Fibroblast of villous mesenchyme (primary cell): ENCODE measurements around the gene SHKBP1. TPM values are rescaled to one million over a fixed set of nuclear protein-coding genes. Genes with fewer than 3 reads are reported as not detected.

ENCODE experiments used
- DNase-seq: peaks from one replicate; pipeline ENCODE4 v3.0.0-alpha.2; 2010; ENCODE audit warnings: low read depth
- H3K4me3 ChIP-seq: 2 replicates; pipeline ENCODE4 v1.5.1; 2011; ENCODE audit warnings: low read depth, mild to moderate bottlenecking, low read length
- CTCF ChIP-seq: IDR thresholded peaks from 2 replicates; pipeline ENCODE4 v1.5.1; 2012; ENCODE audit warnings: low read depth, mild to moderate bottlenecking, low read length; ENCODE audit not compliant: insufficient read depth
- total RNA-seq: library from RNA; depleted of rRNA; stranded (reverse); fragments of >200 nt; gene quantifications from 2 replicates; pipeline ENCODE4 v1.2.3, GENCODE V29; 2012

The SHKBP1 gene
- total RNA-seq, 1 donor = 17.7 TPM

GRCh38 chr19:40625406-40626120 lies 48.9 kb downstream of the SHKBP1 start:
- DNase-seq = no peak
- no peak for TF ChIP-seq CTCF
- no peak overlapping the region for H3K4me3 ChIP-seq

- no peak for TF ChIP-seq CTCF
- H3K4me3 ChIP-seq = no peak overlapping the region
- no peak for DNase-seq
Measured at GRCh38 chr19:40626918-40627317, 50.2 kb downstream of the SHKBP1 start.

- H3K4me3 ChIP-seq = no peak overlapping the region
- no peak for DNase-seq
- no peak for TF ChIP-seq CTCF
Measured at GRCh38 chr19:40627486-40628279, 51.0 kb downstream of the SHKBP1 start.

- DNase-seq = no peak
- H3K4me3 ChIP-seq = no peak overlapping the region
- TF ChIP-seq CTCF = no peak
Measured at GRCh38 chr19:40629346-40629745, 52.7 kb downstream of the SHKBP1 start.

GRCh38 chr19:40630571-40631160 lies 54.0 kb downstream of the SHKBP1 start:
- TF ChIP-seq CTCF = no peak
- DNase-seq = no peak
- H3K4me3 ChIP-seq = no peak overlapping the region

- TF ChIP-seq CTCF = no peak
- DNase-seq = no peak
- H3K4me3 ChIP-seq = no peak overlapping the region
Measured at GRCh38 chr19:40632311-40633036, 55.8 kb downstream of the SHKBP1 start.
